HEK293 (cell line): ENCODE data around the gene C19orf25.

Experiments used
- CTCF ChIA-PET: fragments of 350-600 bp; formaldehyde crosslinking; extraction: SDS; loops from one replicate; lab custom pipeline; 2021; ENCODE audit warnings: antibody characterized with exemption; lab: Yijun Ruan, JAX
- POLR2A ChIA-PET: fragments of 300-600 bp; formaldehyde crosslinking; extraction: SDS; loops from one replicate; lab custom pipeline; 2020; ENCODE audit warnings: antibody characterized with exemption, inconsistent platforms; lab: Yijun Ruan, JAX
- H3K27ac ChIP-seq: fragments of 200-500 bp; sonication (Bioruptor generic); 2 replicates; pipeline ENCODE4 v1.5.1; 2014; ENCODE audit warnings: low read depth, low read length, control low read depth, inconsistent platforms; ENCODE audit errors: extremely low read depth
- H3K36me3 ChIP-seq, 2 experiments: fragments of 200-500 bp in 1 of 2; sonication (Bioruptor generic) in 1 of 2; 1 replicate in 1 of 2; 2 replicates in 1 of 2; pipeline ENCODE4 v1.5.1; 2014 to 2017; ENCODE audit warnings: inconsistent platforms in 2 of 2, low read length in 2 of 2; ENCODE audit not compliant: control insufficient read depth in 2 of 2, insufficient read depth in 1 of 2
- H3K4me1 ChIP-seq: fragments of 200-500 bp; sonication (Bioruptor generic); 2 replicates; pipeline ENCODE4 v1.5.1; 2014; ENCODE audit warnings: mild to moderate bottlenecking, low read length, inconsistent platforms; ENCODE audit not compliant: control insufficient read depth, insufficient read depth
- H3K4me3 ChIP-seq: 2 replicates; pipeline ENCODE4 v1.5.1; 2011; ENCODE audit warnings: low read depth, mild to moderate bottlenecking, control low read depth, low read length, moderate library complexity
- H3K9me3 ChIP-seq: fragments of 200-500 bp; sonication (Bioruptor generic); 2 replicates; pipeline ENCODE4 v1.5.1; 2014; ENCODE audit warnings: low read depth, low read length, inconsistent platforms; ENCODE audit not compliant: control insufficient read depth, insufficient read depth
- AEBP2 ChIP-seq: fragments of 450-650 bp; formaldehyde crosslinking; IDR thresholded peaks from 2 replicates; pipeline ENCODE4 v1.5.1; 2016; ENCODE audit warnings: missing biosample characterization, missing genetic modification characterization, borderline replicate concordance
- BCL6B ChIP-seq: fragments of 450-650 bp; formaldehyde crosslinking; IDR thresholded peaks from 2 replicates; pipeline ENCODE4 v1.5.1; 2017; ENCODE audit warnings: missing biosample characterization, missing genetic modification characterization
- GLIS2 ChIP-seq: fragments of 450-650 bp; formaldehyde crosslinking; IDR thresholded peaks from 2 replicates; pipeline ENCODE4 v1.5.1; 2016; ENCODE audit warnings: missing biosample characterization, missing genetic modification characterization
- KLF8 ChIP-seq: fragments of 450-650 bp; formaldehyde crosslinking; IDR thresholded peaks from 2 replicates; pipeline ENCODE4 v1.5.1; 2016; ENCODE audit warnings: missing biosample characterization, missing genetic modification characterization
- PRDM4 ChIP-seq: fragments of 450-650 bp; formaldehyde crosslinking; IDR thresholded peaks from 2 replicates; pipeline ENCODE4 v1.5.1; 2017; ENCODE audit warnings: missing biosample characterization, missing genetic modification characterization
- SCRT2 ChIP-seq: fragments of 450-650 bp; formaldehyde crosslinking; IDR thresholded peaks from 2 replicates; pipeline ENCODE4 v1.5.1; 2016; ENCODE audit warnings: missing biosample characterization, missing genetic modification characterization
- SP2 ChIP-seq: fragments of 450-650 bp; formaldehyde crosslinking; IDR thresholded peaks from 2 replicates; pipeline ENCODE4 v1.5.1; 2016; ENCODE audit warnings: missing biosample characterization, missing genetic modification characterization
- ZNF280D ChIP-seq: fragments of 450-650 bp; formaldehyde crosslinking; IDR thresholded peaks from 2 replicates; pipeline ENCODE4 v1.5.1; 2016; ENCODE audit warnings: missing biosample characterization, missing genetic modification characterization
- ZNF354C ChIP-seq: fragments of 450-650 bp; formaldehyde crosslinking; IDR thresholded peaks from 2 replicates; pipeline ENCODE4 v1.5.1; 2016; ENCODE audit warnings: missing biosample characterization, missing genetic modification characterization, low read depth, borderline replicate concordance
- ZNF513 ChIP-seq: fragments of 450-650 bp; IDR thresholded peaks from 2 replicates; pipeline ENCODE4 v1.5.1; 2018; ENCODE audit warnings: missing biosample characterization, missing genetic modification characterization
- ZNF600 ChIP-seq: fragments of 450-650 bp; formaldehyde crosslinking; IDR thresholded peaks from 2 replicates; pipeline ENCODE4 v1.5.1; 2016; ENCODE audit warnings: missing biosample characterization, missing genetic modification characterization

Gene C19orf25

GRCh38 chr19:1424192-1424955 is 54.6 kb downstream of the C19orf25 start (continued):
- TF ChIP-seq ZNF280D (no peak), GLIS2 (tag by site-specific recombination) (no peak), KLF8 (peak; percentile 50; the same call in 1 of the 2 replicates), ZNF354C (tag by site-specific recombination) (no peak), SP2 (tag by site-specific recombination) (0 out of 2 replicates have a peak, but pooled peaks have one; percentile 13), AEBP2 (tag by site-specific recombination) (no peak), SCRT2 (tag by site-specific recombination) (no peak)

GRCh38 chr19:1423436-1424191 is 55.4 kb downstream of the C19orf25 start:
- ChIA-PET POLR2A (no interaction called here), CTCF (interaction anchor here (0.8 kb wide), 1 partner anchor 144 kb away, joined by 4 read pairs; no protein-coding TSS in a partner anchor)
- H3K4me1 ChIP-seq, result no peaks in the 10 kb centered on the region
- H3K9me3 ChIP-seq, result no peaks in the 10 kb centered on the region
- H3K4me3 ChIP-seq, result no peak overlapping the region
- H3K36me3 ChIP-seq, result peaks cover 5 to 99% of the 10 kb centered on the region in 2 experiments
- H3K27ac ChIP-seq, result no peak overlapping the region
- TF ChIP-seq BCL6B (tag by site-specific recombination) (peak; percentile 5; the same call in 1 of the 2 replicates), PRDM4 (tag by site-specific recombination) (no peak), ZNF600 (0 out of 2 replicates have a peak, but pooled peaks have one; percentile 8), ZNF513 (tag by site-specific recombination) (no peak)
